IMR-90 (cell line): Measurements from ENCODE around the gene PRRC2A. TPM values are rescaled to one million over a fixed set of nuclear protein-coding genes. Genes with fewer than 3 reads are reported as not detected.

Experiments
- ATAC-seq: fragments of 200-7000 bp; cut with Tn5 transposase; 2 replicates; pipeline ENCODE4 v1.9.1; 2020; ENCODE audit warnings: low read depth, mild to moderate bottlenecking, moderate library complexity
- BruUV-seq: library from RNA; stranded (reverse); fragments of 400-500 nt; replicated peaks from 2 replicates; lab custom pipeline; 2021; lab: Mats Ljungman, UMichigan
- CTCF ChIA-PET: fragments of 300-600 bp; formaldehyde crosslinking; extraction: SDS; loops from one replicate; lab custom pipeline; 2021; ENCODE audit warnings: antibody characterized with exemption; lab: Yijun Ruan, JAX
- POLR2A ChIA-PET: fragments of 300-600 bp; sonication (Branson Sonifier 250); formaldehyde crosslinking; loops from one replicate; lab custom pipeline; 2022; ENCODE audit warnings: antibody characterized with exemption; ENCODE audit not compliant: unreplicated experiment; lab: Charles Lee
- DNase-seq: peaks from one replicate; pipeline ENCODE4 v3.0.0; 2013
- H2AFZ ChIP-seq: replicated peaks from 2 replicates; pipeline ENCODE3; 2013; ENCODE audit warnings: low read length, mild to moderate bottlenecking; ENCODE audit not compliant: poor library complexity
- H2AK5ac ChIP-seq: 2 replicates; pipeline ENCODE4 v1.6.1; 2013; ENCODE audit warnings: low read depth, low read length, inconsistent platforms
- H2AK9ac ChIP-seq: replicated peaks from 2 replicates; pipeline ENCODE3; 2013; ENCODE audit warnings: mild to moderate bottlenecking, low read depth, low read length, moderate library complexity; ENCODE audit not compliant: poor library complexity
- H2BK120ac ChIP-seq: 2 replicates; pipeline ENCODE4 v1.6.1; 2013; ENCODE audit warnings: low read depth, low read length, inconsistent platforms
- H2BK15ac ChIP-seq: 3 replicates; pipeline ENCODE4 v1.6.1; 2013; ENCODE audit warnings: low read depth, low read length, inconsistent platforms
- H2BK20ac ChIP-seq: 2 replicates; pipeline ENCODE4 v1.6.1; 2013; ENCODE audit warnings: low read depth, mild to moderate bottlenecking, inconsistent platforms, low read length, moderate library complexity
- H2BK5ac ChIP-seq: 2 replicates; pipeline ENCODE4 v1.6.1; 2013; ENCODE audit warnings: mild to moderate bottlenecking, low read depth, low read length, inconsistent platforms; ENCODE audit not compliant: poor library complexity, severe bottlenecking
- H3K14ac ChIP-seq: replicated peaks from 2 replicates; pipeline ENCODE4 v1.6.1; 2013; ENCODE audit warnings: low read depth, low read length, inconsistent platforms
- H3K18ac ChIP-seq: 2 replicates; pipeline ENCODE4 v1.6.1; 2013; ENCODE audit warnings: low read depth, low read length, control low read depth
- H3K23ac ChIP-seq: 2 replicates; pipeline ENCODE4 v1.6.1; 2013; ENCODE audit warnings: low read depth, low read length, inconsistent platforms
- H3K27ac ChIP-seq: 2 replicates; pipeline ENCODE4 v1.5.1; 2013; ENCODE audit warnings: mild to moderate bottlenecking, control low read depth, low read length; ENCODE audit not compliant: insufficient read depth
- H3K27me3 ChIP-seq: 2 replicates; pipeline ENCODE4 v1.6.1; 2013; ENCODE audit warnings: low read length; ENCODE audit not compliant: control insufficient read depth, insufficient read depth
- H3K36me3 ChIP-seq: 2 replicates; pipeline ENCODE4 v1.6.1; 2013; ENCODE audit warnings: low read length, mixed read lengths; ENCODE audit not compliant: control insufficient read depth, insufficient read depth
- H3K4ac ChIP-seq: 2 replicates; pipeline ENCODE4 v1.6.1; 2013; ENCODE audit warnings: low read depth, low read length, inconsistent platforms
- H3K4me1 ChIP-seq: 2 replicates; pipeline ENCODE4 v1.6.1; 2013; ENCODE audit warnings: low read length, mixed read lengths; ENCODE audit not compliant: control insufficient read depth, insufficient read depth
- H3K4me2 ChIP-seq: 2 replicates; pipeline ENCODE4 v1.6.1; 2013; ENCODE audit warnings: low read depth, mild to moderate bottlenecking, control low read depth, low read length, moderate library complexity
- H3K4me3 ChIP-seq: 2 replicates; pipeline ENCODE4 v1.5.1; 2013; ENCODE audit warnings: low read depth, mild to moderate bottlenecking, control low read depth, low read length, moderate library complexity; ENCODE audit not compliant: insufficient read depth
- H3K56ac ChIP-seq: 2 replicates; pipeline ENCODE4 v1.6.1; 2013; ENCODE audit warnings: low read length, inconsistent platforms; ENCODE audit not compliant: insufficient read depth; ENCODE audit errors: extremely low read depth
- H3K79me1 ChIP-seq, 2 experiments: 2 replicates each; pipeline ENCODE4 v1.6.1; 2013; ENCODE audit warnings: low read length in 2 of 2, inconsistent platforms in 1 of 2, low read depth in 1 of 2
- H3K9ac ChIP-seq: 2 replicates; pipeline ENCODE4 v1.6.1; 2013; ENCODE audit warnings: low read depth, low read length, control low read depth
- H3K9me1 ChIP-seq: 2 replicates; pipeline ENCODE4 v1.6.1; 2013; ENCODE audit warnings: low read length, inconsistent platforms; ENCODE audit not compliant: insufficient read depth
- H3K9me3 ChIP-seq: 2 replicates; pipeline ENCODE4 v1.6.1; 2013; ENCODE audit warnings: low read length; ENCODE audit not compliant: control insufficient read depth, insufficient read depth
- H4K20me1 ChIP-seq: 2 replicates; pipeline ENCODE4 v1.6.1; 2013; ENCODE audit warnings: low read length, inconsistent platforms; ENCODE audit not compliant: insufficient read depth
- H4K5ac ChIP-seq: 2 replicates; pipeline ENCODE4 v1.6.1; 2013; ENCODE audit warnings: mild to moderate bottlenecking, low read depth, low read length, control low read depth
- H4K8ac ChIP-seq, 2 experiments: 2 replicates each; pipeline ENCODE4 v1.6.1; 2013; ENCODE audit warnings: low read depth in 2 of 2, low read length in 2 of 2, control low read depth in 1 of 2, inconsistent platforms in 1 of 2
- H4K91ac ChIP-seq: 2 replicates; pipeline ENCODE4 v1.6.1; 2013; ENCODE audit warnings: low read depth, low read length, inconsistent platforms; ENCODE audit not compliant: insufficient read depth
- FOS ChIP-seq: fragments of 150-350 bp; IDR thresholded peaks from 2 replicates; pipeline ENCODE4 v1.6.1; 2016; ENCODE audit warnings: low read depth, low read length
- RFX5 ChIP-seq: IDR thresholded peaks from 2 replicates; pipeline ENCODE4 v1.8.0; 2012; ENCODE audit warnings: low read depth, mild to moderate bottlenecking, low read length, moderate library complexity
- SMC3 ChIP-seq: fragments of 150-350 bp; IDR thresholded peaks from 2 replicates; pipeline ENCODE4 v1.6.1; 2016; ENCODE audit warnings: low read depth, mild to moderate bottlenecking, antibody characterized with exemption, low read length, moderate library complexity
- USF2 ChIP-seq: fragments of 150-350 bp; IDR thresholded peaks from 2 replicates; pipeline ENCODE4 v1.6.1; 2017; ENCODE audit warnings: mild to moderate bottlenecking, antibody characterized with exemption, low read length, low read depth
- whole genome bisulfite sequencing, 2 experiments: methylation state at CpG; one replicate each; pipeline versions ENCODE4 v1.1.5 to v1.1.7; 2013; ENCODE audit warnings: missing lambda C conversion rate in 2 of 2; ENCODE audit not compliant: insufficient read length in 1 of 2; ENCODE audit errors: extremely low coverage in 2 of 2; 5-methylcytosine and 5-hydroxymethylcytosine counted together
- dilution Hi-C: fragments of 300-500 bp; cut with HindIII; formaldehyde crosslinking; loops from one replicate; pipeline ENCODE4 v1.14.3; 2018; ENCODE audit warnings: low sequenced_read_pairs; ENCODE audit not compliant: unreplicated experiment
- in situ Hi-C: fragments of 300-500 bp; cut with MboI; formaldehyde crosslinking; loops from 3 replicates; pipeline ENCODE4 v1.14.3; 2019; ENCODE audit warnings: low sequenced_read_pairs, inconsistent platforms, mixed read lengths
- intact Hi-C: fragments of 100-400 bp; cut with micrococcal nuclease; formaldehyde crosslinking; loops from 2 replicates; pipeline ENCODE4 v1.10.0; 2022
- polyA plus RNA-seq, 3 experiments: library from polyadenylated mRNA; depleted of rRNA; stranded (reverse); fragments of >200 nt; gene quantifications; 2 replicates each; pipeline ENCODE4 v1.2.3, GENCODE V29; 2012; ENCODE audit warnings: low replicate concordance in 1 of 3
- total RNA-seq: library from RNA; depleted of rRNA; stranded (reverse); fragments of >200 nt; gene quantifications from 2 replicates; pipeline ENCODE4 v1.2.3, GENCODE V29; 2012

Gene PRRC2A
- total and polyA plus RNA-seq, 2 of the 4 experiments (the other 2 are of a cell fraction), result 7.7 to 88.6 TPM

- 0% methylated on average over 2 of the region's 9 CpGs; no CpG with 5 or more reads in 1 of the 2 experiments for WGBS, 2 experiments
- in situ Hi-C loops, result no loop called here
- no peak overlapping the region for H3K56ac ChIP-seq
- no peak overlapping the region for H3K27ac ChIP-seq
- ATAC-seq, result no peak
- no peak overlapping the region for H2BK20ac ChIP-seq
- no peak overlapping the region for H2BK15ac ChIP-seq
- no peak overlapping the region for H3K23ac ChIP-seq
- H2BK5ac ChIP-seq, result no peak overlapping the region
- H4K20me1 ChIP-seq, result no peaks in the 10 kb centered on the region
- peak overlapping the region; percentile 61 for H2AK9ac ChIP-seq
- TF ChIP-seq RFX5 (no peak), FOS (no peak), SMC3 (no peak), USF2 (no peak)
- no TSS peak for BruUV-seq
- H3K4ac ChIP-seq, result no peak overlapping the region
- H3K4me2 ChIP-seq, result no peak overlapping the region
- intact Hi-C loops, result no loop called here
- no peak overlapping the region for H2BK120ac ChIP-seq
- no peak overlapping the region for H3K9ac ChIP-seq
- ChIA-PET CTCF (interaction anchor here (2.9 kb wide), 1 partner anchor 12 kb away, joined by 9 read pairs; no protein-coding TSS in a partner anchor), POLR2A (no interaction called here)
- H3K79me1 ChIP-seq, result no peaks in the 10 kb centered on the region
- H3K36me3 ChIP-seq, result no peaks in the 10 kb centered on the region
- H4K5ac ChIP-seq, result no peak overlapping the region
- no peak overlapping the region for H2AK5ac ChIP-seq
- no peaks in the 10 kb centered on the region; the same call in 1 of the 2 replicates for H3K9me1 ChIP-seq
- no peak for DNase-seq
- no peak overlapping the region for H3K4me3 ChIP-seq
- H3K9me3 ChIP-seq, result no peaks in the 10 kb centered on the region
- H4K8ac ChIP-seq, result no peak overlapping the region; a peak in 1 of 4 replicates
- H3K18ac ChIP-seq, result no peak overlapping the region
- dilution Hi-C loops, result no loop called here
- H2AFZ ChIP-seq, result no peak overlapping the region
- peaks cover 2% of the 10 kb centered on the region; the same call in 1 of the 2 replicates for H3K4me1 ChIP-seq
- no peak overlapping the region for H3K14ac ChIP-seq
- H4K91ac ChIP-seq, result no peak overlapping the region
- peaks cover 11% of the 10 kb centered on the region for H3K27me3 ChIP-seq
Observed at GRCh38 chr6:31586599-31587281, 33.8 kb upstream of the PRRC2A start.
